Pulmonary artery endothelial cell (primary cell): ENCODE results near the gene CHI3L1. TPM values are rescaled to one million over a fixed set of nuclear protein-coding genes. Genes with fewer than 3 reads are reported as not detected.

ENCODE experiments used
- DNase-seq: peaks from one replicate; pipeline ENCODE4 v3.0.0-alpha.2; 2011; ENCODE audit warnings: low read depth, low spot score
- total RNA-seq: library from RNA; depleted of rRNA; stranded (reverse); fragments of >200 nt; gene quantifications from 2 replicates; pipeline ENCODE4 v1.2.3, GENCODE V29; 2014

Gene CHI3L1
- total RNA-seq, 1 donor from 2014 or later = not detected

DNA sequence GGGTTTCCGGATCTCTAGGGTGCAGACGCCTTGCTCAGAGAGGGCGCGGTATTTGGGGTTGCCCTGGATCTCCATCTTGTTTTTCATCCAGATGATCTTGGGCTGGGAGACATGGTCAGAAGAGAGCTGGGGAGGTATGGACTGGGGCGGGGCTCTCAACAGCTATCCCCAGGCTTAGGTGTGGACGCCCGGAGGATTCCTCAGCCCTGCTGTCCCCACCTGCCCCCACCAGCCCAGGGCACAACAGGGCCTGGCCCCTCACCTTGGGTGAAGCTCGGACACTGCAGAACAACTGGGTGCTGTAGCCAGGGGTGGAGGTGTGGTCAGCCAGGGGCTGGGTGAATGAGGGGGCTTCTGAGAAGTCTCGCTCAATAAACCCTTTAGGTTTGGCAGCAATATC, 17.5 kb downstream of the CHI3L1 start:
- DNase-seq = no peak

DNA sequence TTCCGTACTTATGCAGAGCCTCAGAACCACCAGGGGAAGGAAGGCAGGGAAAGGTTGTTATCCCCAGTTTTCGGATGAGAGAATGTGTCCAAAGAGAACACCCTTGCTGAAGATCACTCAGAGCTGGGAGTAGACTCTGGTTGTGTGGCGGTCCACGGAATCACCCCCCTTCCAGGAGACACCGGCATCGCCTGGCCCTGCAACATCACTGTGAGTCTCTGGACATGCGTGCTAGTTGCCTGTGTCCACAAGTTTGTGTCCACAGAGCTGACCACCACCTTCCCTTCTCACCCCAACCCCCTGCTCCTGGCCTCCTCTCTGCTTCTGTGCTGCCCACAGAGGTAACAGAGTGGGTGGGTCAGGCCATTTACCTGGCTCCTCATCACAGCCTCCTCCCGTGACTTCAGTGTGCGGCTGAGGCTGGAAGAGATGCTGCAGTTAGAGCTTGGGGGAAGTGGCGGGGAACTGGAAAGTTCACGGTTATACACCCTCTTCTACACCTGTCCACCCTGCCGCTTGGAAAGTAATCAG, 18.2 kb downstream of the CHI3L1 start:
- DNase-seq = no peak

DNA sequence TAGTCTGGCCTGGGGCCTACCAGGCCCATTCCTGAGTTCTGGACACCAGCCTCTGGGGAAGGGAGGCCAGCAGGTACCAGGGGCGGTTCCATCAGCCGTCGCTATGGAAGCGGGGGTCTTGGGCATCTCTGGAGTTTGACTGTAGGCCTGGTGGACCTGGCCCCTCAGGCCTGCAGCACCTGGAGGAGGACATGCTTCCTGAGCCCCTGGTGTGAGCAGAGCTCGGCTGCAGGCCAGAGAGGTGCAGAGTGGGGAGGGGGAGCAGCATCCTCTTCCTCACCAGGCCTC, 18.6 kb downstream of the CHI3L1 start:
- DNase-seq = no peak

DNA sequence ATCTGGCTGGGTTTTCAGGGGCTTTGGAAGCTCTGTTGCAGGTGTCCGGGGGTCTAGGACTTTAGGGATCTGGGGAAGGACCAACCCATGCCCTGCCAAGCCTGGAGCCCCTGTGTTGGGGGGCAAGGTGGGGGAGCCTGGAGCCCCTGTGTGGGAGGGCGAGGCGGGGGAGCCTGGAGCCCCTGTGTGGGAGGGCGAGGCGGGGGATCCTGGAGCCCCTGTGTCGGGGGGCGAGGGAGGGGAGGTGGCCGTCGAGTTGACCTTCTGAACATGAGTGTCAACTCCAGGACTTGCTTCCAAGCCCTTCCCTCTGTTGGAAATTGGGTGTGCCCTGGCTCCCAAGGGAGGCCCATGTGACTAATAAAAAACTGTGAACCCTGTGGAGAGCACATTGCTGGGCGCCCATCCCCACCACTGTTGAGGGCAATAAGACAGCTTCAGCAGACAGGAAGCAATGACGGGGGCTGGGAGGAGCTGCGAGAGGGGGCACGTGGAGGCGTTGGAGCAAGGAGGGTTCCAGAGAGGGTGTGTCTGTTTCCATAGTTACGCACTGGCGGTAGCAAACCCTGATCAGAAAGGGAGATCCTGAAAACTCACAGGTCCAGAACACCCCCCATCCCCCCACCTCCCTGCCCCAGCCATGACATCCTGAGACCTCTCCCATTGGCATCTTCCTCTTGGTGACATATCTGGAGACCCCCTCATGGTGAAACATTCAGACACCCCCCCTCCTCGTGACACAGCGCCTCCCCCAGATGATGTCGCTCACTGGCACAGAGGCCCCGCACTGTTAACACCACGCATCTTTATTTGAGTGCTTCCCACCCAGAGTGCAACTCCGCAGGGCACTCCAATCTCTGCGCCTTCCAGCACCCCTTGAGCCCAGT, 19.2 kb downstream of the CHI3L1 start:
- DNase-seq = no peak

DNA sequence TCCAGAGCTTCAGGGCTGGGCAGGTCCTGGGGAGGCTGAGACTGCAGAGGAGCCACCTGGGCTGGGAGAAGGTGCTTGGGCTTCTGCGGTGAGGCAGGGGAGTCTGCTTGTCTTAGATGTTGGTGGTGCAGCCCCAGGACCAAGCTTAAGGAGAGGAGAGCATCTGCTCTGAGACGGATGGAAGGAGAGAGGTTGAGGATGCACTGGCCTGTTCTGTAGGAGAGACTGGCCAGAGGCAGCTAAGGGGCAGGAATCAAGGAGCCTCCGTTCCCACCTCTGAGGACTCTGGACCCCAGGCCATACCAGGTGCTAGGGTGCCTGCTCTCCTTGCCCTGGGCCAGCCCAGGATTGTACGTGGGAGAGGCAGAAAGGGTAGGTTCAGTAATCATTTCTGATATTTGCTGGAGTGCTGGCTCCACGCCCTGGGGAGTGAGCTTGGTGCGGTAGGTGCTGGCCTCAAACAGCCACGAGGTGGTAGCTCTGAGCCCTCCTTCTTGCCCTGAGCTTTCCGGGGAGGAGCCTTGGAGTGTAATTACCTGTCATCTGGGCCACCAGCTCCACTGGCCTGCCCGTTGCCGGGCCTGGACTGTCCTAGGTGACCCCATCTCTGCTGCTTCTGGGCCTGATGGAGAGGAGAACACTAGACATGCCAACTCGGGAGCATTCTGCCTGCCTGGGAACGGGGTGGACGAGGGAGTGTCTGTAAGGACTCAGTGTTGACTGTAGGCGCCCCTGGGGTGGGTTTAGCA, 20.1 kb downstream of the CHI3L1 start:
- DNase-seq = no peak

DNA sequence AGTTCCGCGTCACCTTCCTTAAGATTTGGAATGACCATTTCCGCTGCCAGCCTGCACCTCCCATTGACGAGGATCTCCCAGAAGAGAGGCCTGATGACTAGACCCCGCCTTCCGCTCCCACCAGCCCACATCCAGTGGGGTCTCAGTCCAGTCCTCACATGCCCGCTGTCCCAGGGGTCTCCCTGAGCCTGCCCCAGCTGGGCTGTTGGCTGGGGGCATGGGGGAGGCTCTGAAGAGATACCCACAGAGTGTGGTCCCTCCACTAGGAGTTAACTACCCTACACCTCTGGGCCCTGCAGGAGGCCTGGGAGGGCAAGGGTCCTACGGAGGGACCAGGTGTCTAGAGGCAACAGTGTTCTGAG, 20.7 kb downstream of the CHI3L1 start:
- DNase-seq = no peak

DNA sequence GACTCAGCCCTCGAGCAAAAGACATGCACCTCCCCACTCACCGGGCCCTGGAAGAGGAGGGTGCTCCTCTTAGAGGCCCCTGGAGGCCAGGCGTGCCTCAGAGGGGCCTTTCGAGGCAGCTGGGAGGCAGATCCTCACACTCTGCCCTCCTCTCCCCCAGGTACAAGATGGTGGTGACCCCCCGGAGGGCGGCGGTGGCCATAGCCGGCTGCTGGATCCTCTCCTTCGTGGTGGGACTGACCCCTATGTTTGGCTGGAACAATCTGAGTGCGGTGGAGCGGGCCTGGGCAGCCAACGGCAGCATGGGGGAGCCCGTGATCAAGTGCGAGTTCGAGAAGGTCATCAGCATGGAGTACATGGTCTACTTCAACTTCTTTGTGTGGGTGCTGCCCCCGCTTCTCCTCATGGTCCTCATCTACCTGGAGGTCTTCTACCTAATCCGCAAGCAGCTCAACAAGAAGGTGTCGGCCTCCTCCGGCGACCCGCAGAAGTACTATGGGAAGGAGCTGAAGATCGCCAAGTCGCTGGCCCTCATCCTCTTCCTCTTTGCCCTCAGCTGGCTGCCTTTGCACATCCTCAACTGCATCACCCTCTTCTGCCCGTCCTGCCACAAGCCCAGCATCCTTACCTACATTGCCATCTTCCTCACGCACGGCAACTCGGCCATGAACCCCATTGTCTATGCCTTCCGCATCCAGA, 21.3 kb downstream of the CHI3L1 start:
- no peak for DNase-seq

DNA sequence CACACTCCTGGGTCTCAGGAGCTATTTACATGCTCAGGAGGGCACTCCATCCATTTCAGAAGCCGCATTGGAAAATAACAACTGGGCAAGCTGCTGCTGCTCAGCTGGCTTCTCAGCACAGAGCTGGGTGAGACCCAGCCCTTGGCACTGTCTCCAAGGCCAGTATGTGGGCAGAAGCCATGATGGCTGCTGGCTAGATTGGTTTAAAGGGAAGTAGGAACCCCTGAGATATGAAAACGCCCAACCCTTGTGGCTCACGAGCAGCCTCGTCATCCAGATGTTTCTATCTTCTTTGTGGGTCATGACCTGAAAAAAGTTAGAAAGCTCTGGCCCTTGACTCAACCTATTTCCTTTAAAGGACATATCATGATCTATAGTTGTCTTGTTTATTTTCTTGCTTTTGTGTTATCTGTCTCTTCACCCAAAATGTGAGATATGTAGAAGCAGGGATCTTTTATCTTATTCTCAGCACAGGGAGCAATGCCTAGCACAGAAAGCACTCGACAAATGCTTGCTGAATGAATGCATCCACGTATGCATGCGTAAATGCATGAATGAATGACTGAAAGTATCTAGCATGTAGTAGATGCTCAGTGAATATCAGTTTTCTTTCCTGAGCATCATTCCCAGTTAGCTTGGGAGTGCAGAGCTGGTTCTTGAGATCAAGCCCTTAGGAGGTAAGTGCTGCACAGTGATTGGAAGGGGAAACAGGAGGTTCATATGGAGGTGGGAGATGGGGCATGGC, 22.4 kb downstream of the CHI3L1 start:
- no peak for DNase-seq

DNA sequence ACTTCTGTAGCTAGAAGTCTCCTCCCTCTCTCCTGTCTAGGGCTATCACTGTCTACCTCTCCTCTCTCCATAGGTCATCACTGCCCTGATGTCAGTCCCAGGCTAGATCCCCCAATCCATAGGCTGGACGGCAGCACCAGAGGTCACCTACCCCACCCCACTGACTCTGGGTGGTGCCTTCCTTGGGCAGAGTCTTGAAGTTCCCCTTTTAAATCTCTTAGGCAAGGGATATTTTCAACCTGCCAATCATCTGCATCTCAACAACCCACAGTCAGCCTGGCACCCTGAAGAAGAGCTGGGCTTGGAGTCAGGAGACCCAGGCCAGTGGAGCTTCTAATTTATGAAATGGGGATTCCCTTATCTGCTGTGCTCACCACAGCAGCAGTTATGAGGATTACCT, 24.1 kb downstream of the CHI3L1 start:
- no peak for DNase-seq

DNA sequence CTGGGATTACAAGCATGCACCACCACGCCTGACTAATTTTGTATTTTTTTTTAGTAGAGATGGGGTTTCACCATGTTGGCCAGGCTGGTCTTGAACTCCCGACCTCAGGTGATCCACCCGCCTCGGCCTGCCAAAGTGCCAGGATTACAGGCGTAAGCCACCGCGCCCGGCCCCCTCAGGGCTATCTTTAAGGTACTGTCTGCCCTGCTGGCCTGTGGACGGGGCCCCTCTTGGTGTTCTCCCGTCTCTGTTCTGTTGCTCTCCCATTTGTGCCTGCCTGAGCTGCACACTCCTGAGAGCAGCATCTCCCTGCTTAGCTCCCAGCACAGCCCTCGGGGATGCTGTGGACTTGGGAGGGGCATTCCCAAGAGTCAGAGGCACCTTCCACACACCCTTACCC, 24.8 kb downstream of the CHI3L1 start:
- DNase-seq = no peak

DNA sequence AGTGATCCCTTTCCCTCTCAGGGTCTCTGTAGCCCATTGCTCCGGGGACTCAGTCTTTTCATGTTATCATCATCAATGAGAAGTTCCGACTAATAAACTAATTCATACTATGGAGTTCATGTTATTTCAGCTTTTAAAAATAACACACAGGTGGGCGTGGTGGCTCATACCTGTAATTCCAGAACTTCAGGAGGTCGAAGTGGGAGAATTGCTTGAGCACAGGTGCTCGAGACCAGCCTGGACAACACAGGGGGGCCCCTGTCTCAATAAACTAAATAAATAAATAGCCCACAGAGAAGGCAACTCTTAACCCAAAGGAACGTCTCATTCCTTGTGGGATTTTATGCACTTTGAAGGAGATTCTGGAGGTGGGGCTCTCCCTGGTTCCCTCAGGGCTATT, 25.3 kb downstream of the CHI3L1 start:
- no peak for DNase-seq

DNA sequence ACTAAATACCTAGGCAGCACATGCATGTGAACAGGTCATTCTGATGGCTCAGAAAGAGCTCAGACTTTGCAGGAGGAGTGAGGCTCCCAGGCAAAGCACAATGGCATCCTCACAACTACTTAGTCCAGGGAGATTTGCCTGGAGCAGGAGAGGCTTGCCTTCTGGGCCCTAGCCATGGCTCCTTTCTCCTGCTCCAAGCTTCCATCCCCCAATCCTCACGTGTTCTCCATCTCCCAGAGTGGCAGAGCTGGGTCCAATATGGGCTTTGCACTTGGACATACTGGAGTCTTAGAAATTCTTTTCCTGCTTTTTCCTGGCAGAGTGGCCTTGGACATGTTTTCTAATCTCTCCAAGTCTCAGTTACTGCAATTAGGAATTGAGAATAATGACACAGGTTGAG, 26.7 kb downstream of the CHI3L1 start:
- no peak for DNase-seq

DNA sequence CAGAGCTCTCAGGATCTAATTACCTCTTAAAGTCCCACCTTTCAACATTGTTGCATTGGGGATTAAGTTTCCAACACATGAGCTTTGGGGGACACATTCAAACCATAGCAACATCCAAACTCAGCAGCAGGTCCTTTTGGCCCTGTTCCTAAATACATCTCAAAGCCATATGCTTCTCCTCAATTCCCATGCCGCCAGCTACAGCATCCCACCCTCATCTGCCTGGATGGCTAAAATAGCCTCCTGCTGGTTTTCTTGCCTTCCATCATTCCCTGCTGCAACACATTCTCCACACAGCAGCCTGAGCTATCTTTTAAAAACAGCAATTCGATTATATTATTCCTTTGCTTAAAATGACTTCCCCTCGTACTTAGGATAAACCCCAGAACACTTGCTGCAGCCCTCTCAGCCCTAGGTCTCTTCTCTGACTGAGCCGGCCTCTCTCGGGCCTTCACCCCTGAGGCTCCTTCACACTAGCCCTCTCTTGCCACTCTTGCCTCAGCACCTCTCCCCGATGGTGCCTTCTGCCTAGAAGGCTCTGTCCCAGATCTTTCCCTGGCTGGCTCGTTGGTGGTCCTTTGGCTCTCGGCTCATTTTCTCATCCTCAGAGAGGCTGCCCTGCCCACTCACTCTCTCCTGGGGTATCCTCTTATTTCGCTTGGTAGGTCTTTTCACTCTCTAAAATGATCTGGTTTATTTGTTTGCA, 27.4 kb downstream of the CHI3L1 start:
- no peak for DNase-seq

DNA sequence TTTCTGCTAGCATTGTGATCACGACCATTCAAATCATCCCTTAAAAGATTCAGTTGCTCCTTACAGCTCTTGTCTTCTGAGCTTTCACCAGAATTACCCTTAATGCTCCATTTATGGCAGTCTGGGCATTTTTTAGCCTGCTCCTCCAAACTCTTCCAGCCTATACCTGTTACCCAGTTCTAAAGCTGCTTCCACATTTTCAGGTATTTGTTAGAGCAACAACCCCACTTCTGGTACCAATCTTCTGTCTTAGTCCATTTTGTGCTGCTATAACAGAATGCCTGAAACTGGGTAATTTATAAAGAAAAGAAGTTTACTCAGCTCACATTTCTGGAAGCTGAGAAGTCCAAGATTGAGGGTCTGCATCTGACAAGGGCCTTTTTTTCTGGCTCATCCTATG, 28.1 kb downstream of the CHI3L1 start:
- no peak for DNase-seq

DNA sequence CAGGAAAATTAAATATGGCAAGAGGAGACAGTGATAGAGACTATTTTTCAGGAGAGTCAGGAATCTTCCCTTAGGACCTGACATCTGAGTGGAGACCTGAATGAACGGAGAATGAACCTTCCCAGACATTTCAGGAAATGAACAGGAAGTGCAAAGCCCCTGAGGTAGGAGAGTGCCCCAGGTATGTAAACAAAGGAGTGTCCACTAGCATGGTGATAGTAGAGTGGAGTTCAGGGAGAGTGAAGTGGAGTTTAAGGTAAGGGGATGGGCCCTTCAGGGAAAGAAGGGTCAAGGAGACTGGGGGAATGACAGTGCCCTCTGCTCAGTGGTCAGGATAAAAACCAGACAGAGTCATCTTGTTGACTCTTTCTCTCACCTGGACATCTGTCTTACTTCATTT, 30.2 kb downstream of the CHI3L1 start:
- DNase-seq = no peak

DNA sequence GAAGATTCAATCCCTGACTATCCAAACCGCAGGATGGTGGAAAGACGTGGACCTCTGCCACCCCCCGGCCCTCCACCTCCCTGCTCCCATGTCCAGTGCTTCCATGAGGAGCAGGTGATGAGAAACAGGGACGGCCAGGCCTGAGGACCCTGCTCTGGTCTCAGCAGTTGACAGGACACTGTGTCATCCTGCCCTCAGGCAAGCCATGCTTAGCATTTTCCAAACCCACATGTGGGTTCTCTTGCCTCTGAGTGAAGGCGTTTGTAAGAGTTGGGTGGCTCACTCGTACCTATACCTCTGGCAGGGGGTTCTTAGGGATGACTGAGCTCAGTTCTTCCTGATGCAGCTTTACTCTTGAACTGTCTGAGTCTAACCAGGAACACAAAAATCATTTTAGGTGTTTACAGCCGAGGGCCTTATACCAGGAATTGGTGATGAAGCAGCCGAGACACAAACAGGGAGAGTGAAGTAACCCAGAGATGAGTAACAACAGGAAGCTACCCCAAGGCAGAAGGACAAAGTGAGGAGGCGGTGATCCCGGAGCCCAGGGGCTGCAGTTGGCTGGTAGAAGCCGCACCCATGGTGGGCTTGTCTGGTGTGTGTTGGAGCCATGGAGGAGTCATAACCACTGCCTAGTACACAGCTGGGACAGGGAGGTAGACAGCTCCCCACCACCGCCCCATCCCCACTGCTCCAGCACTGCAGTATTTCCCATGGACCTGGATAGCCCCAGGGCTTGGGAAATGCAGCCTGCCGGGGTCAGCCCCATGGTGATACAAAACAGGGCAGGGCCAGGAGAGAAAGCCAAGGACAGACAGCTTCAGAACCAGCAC, 32.3 kb downstream of the CHI3L1 start:
- no peak for DNase-seq

DNA sequence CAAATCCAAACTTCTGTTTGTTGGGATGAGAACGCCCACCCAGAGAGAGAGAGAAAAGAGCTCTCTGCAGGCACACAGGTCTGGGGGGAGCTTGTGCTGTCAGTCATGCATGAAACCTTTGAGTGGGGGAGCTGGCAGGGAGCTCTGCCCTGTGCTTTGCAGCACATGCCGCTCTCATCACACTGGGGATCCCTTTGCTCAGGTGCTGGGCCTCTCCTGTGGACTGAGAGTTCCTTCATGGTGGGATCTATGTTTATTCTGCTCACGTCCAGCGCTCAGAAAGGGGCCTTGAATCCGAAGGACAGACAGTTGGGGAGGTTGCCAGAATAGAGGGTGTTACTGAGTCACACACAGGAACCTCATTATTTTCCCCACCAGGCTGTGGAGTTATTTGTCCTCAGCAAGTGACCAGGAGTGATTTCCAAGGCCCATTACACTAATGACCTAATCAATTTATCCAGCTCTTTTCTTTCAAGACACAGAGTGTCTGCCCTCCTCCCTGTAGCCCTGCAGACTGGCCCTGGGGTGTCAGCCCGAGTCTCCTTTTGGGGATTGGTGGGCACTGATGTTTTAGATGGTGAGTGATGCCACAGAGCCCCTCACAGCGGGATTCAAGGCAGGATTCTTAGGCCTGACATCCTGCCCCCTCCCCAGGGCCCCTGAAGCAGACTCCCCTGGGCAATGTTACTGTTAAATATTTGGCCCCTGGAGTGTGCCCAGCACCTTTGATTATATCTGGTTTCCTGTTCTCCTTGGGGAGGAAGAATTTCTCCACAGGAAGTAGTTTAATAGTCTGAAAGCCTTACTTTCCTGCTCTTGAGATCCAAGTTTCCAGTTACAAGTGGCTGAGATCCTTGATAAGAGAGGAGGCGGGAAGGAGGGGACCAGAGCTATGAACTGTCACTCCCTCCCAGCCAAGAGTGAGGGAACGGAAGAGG, 33.2 kb downstream of the CHI3L1 start:
- no peak for DNase-seq

DNA sequence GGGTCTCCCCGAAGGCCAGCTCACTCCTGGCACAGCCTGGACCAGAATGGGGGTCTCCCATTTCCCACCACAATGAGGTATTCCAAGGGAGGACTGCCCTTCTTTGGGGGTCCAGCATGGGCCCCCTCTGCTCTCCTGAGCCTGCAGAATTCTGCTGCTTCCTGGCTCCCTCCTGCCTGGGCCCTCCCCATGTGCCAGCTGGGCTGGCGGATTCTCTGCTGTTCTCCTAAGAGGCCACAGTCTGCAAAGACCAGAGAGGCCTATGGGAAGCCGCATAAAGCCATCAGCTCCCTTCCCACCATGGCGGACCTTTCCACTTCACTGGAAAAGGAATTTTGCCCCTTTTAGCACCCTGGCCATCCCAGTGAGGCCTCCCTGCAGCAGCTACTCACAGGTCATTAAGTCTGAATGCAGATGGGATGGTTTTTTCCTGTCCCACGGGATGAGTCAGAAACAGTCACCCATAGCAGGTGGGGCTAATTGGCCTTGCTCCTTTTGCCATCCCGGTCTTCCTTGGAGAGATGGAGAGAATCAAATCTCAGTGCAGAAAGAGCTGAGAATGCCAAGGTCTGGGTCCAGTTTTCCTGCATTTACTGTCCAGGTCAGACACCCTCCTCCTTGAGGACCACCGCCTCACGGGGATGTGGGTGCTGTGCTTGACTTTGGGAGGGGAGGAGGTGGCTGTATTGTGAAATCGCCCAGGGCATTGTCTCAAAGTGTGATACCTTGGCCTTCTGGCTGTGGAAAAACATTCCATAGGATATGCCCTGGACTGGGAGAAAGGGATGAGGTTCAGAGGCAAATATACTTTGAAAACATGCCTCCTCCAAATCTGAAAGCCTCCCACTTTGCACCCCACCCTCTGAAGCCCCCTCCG, 34.1 kb downstream of the CHI3L1 start:
- DNase-seq = no peak
